Liver (tissue), 3 donors: ENCODE measurements around the gene SLX9.

Experiments
- CTCF ChIP-seq: fragments of 150-350 bp; IDR thresholded peaks from 2 replicates; pipeline ENCODE4 v1.5.1; 2017; ENCODE audit warnings: improper control_type of control experiment, low read depth, low read length; ENCODE audit not compliant: missing input control
- HNF4G ChIP-seq: IDR thresholded peaks from 2 replicates; pipeline ENCODE4 v1.6.1; 2016; ENCODE audit warnings: antibody characterized with exemption
- JUND ChIP-seq, 2 donors: IDR thresholded peaks; 2 replicates each; pipeline ENCODE4 v1.6.1; 2016; ENCODE audit warnings: antibody characterized with exemption in 2 of 2
- MAX ChIP-seq: IDR thresholded peaks from 2 replicates; pipeline ENCODE4 v1.6.1; 2016; ENCODE audit warnings: antibody characterized with exemption
- donor health status: healthy.
- donor health status: healthy.

- TF ChIP-seq CTCF (no peak), HNF4G (no peak), MAX (no peak), JUND (IDR thresholded peaks at IDR 0.05) (no peak)
Measured at GRCh38 chr21:45004481-45005247, 64.8 kb downstream of the SLX9 start.
